GM12873 (cell line): ENCODE results near the gene PELO.

Source experiments
- CTCF ChIP-seq: IDR thresholded peaks from 2 replicates; pipeline ENCODE4 v1.5.1; 2012; ENCODE audit warnings: low read depth, mild to moderate bottlenecking, moderate library complexity, low read length, control low read depth; ENCODE audit not compliant: insufficient read depth; ENCODE audit errors: missing control alignments

The PELO gene

GRCh38 chr5:52773342-52773741 is 14.4 kb upstream of the PELO start:
- no peak for TF ChIP-seq CTCF

- no peak for TF ChIP-seq CTCF
These were observed 13.7 kb upstream of the PELO start for GRCh38 chr5:52774005-52774410.

GRCh38 chr5:52776116-52776515 is 11.6 kb upstream of the PELO start:
- TF ChIP-seq CTCF, result no peak

- no peak for TF ChIP-seq CTCF
These were observed 10.5 kb upstream of the PELO start for GRCh38 chr5:52777186-52777585.

- no peak for TF ChIP-seq CTCF
These were observed 8.9 kb upstream of the PELO start for GRCh38 chr5:52778781-52779180.

- TF ChIP-seq CTCF, result no peak
These were observed 8.5 kb upstream of the PELO start for GRCh38 chr5:52779213-52779612.

GRCh38 chr5:52783226-52783959 is 4.3 kb upstream of the PELO start:
- no peak for TF ChIP-seq CTCF
